Fibroblast of pulmonary artery (primary cell): ENCODE results near the gene ZNF268.

Source experiments
- DNase-seq: peaks from one replicate; pipeline ENCODE4 v3.0.0-alpha.2; 2010; ENCODE audit warnings: low read depth
- H3K4me3 ChIP-seq: replicated peaks from 2 replicates; pipeline ENCODE4 v1.5.1; 2011; ENCODE audit warnings: low read depth, mild to moderate bottlenecking, control low read depth, low read length, moderate library complexity
- TF ChIP-seq, protein P1 (sequence below): IDR thresholded peaks from 2 replicates; pipeline ENCODE4 v1.5.1; 2011; ENCODE audit warnings: mild to moderate bottlenecking, control low read depth, low read length, inconsistent platforms; ENCODE audit errors: missing control alignments

Gene ZNF268

DNA sequence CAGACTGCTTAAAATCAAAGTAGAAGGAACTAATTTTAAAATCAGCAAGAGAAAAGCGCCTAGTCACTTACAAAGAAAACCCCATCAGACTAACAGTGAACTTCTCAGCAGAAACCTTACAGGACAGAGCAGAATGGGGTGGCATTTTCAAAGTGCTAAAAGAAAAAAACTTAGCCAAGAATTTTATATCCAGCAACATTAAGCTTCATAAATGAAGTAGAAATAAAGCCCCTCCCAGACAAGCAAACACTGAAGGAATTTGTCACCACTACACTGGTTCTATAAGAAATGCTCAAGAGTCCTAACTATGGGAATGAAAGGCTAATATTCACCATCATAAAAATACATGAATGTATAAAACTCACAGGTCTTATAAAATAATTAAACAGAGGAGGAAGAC is 6.4 kb upstream of the ZNF268 start:
- TF ChIP-seq, protein P1, sequence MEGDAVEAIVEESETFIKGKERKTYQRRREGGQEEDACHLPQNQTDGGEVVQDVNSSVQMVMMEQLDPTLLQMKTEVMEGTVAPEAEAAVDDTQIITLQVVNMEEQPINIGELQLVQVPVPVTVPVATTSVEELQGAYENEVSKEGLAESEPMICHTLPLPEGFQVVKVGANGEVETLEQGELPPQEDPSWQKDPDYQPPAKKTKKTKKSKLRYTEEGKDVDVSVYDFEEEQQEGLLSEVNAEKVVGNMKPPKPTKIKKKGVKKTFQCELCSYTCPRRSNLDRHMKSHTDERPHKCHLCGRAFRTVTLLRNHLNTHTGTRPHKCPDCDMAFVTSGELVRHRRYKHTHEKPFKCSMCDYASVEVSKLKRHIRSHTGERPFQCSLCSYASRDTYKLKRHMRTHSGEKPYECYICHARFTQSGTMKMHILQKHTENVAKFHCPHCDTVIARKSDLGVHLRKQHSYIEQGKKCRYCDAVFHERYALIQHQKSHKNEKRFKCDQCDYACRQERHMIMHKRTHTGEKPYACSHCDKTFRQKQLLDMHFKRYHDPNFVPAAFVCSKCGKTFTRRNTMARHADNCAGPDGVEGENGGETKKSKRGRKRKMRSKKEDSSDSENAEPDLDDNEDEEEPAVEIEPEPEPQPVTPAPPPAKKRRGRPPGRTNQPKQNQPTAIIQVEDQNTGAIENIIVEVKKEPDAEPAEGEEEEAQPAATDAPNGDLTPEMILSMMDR: no peak
- H3K4me3 ChIP-seq: no peak overlapping the region

DNA sequence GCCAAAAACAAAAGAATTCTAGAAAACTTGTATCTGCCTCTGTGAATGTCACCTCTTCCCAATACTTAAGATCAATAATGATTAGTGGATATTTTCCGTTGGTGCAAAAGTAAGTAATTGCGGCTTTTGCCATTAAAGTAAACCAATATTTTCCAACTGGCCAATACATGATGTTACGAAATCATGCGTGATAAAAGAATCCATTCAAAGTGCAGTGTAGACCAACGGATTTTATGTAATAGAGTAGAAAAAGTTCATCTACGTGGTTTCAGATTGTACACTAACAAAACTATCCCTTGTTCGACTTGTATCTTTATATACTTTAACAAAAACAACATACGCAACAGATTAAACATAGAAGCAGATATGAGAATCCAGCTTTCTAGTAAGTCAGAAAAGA is 626 bp upstream of the ZNF268 start:
- no peak for DNase-seq
- TF ChIP-seq, protein P1: no peak
- H3K4me3 ChIP-seq: no peak overlapping the region

More for the DNA sequence above, 6.4 kb upstream of the ZNF268 start:
- no peak for DNase-seq

DNA sequence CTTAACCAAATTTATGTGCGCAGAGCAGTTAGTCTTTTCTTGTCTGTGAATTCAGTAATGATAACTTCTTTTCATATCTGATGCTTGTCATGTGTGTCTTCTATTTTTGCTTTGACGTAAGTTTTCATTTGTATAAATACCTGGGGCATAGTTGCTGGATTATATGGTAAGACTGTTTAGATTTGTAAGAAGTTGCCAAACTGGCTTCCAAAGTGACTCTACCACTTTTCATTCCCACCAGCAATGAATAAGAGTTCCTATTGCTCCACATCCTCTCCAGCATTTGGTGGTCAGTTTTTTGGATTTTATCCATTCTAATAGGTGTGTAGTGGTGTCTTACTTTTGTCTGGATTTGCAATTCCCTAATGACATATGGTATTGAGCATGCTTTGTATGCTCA is 8.9 kb downstream of the ZNF268 start:
- DNase-seq: no peak
- TF ChIP-seq, protein P1: no peak
- no peak overlapping the region for H3K4me3 ChIP-seq

DNA sequence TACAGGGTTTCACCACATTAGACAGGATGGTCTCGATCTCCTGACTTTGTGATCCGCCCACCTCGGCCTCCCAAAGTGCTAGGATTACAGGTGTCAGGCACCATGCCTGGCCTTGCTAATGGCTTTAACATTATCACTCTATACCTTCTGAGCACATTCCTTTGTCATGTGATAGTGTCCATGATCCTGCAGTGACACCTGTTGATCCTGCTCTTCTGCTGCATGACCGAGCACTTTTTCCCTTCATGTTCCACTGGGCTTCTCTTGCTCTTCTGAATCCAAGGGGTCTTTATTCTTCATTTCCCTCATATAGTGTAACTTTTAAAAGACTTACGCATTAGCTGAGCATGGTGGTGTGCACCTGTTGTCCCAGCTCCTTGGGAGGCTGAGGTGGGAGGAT is 11.6 kb downstream of the ZNF268 start:
- TF ChIP-seq, protein P1: no peak
- DNase-seq: no peak

DNA sequence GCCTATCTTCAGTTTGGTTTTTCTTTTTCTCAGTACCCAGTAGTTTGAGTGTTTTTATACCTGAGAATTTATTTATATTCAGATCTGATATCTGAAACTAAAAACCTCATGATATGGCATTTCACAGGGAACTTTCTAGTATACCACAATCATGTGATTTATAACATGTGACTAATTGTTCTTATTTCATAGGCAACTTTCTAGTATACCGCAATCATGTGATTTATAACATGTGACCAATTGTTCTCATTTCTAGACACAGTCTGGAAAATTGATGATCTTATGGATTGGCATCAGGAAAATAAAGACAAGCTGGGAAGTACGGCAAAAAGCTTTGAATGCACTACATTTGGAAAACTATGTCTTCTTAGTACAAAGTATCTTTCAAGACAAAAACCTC is 20.6 kb downstream of the ZNF268 start:
- no peak for DNase-seq
- TF ChIP-seq, protein P1: no peak
- H3K4me3 ChIP-seq: no peak overlapping the region

More for the DNA sequence above, 11.6 kb downstream of the ZNF268 start:
- no peak overlapping the region for H3K4me3 ChIP-seq

DNA sequence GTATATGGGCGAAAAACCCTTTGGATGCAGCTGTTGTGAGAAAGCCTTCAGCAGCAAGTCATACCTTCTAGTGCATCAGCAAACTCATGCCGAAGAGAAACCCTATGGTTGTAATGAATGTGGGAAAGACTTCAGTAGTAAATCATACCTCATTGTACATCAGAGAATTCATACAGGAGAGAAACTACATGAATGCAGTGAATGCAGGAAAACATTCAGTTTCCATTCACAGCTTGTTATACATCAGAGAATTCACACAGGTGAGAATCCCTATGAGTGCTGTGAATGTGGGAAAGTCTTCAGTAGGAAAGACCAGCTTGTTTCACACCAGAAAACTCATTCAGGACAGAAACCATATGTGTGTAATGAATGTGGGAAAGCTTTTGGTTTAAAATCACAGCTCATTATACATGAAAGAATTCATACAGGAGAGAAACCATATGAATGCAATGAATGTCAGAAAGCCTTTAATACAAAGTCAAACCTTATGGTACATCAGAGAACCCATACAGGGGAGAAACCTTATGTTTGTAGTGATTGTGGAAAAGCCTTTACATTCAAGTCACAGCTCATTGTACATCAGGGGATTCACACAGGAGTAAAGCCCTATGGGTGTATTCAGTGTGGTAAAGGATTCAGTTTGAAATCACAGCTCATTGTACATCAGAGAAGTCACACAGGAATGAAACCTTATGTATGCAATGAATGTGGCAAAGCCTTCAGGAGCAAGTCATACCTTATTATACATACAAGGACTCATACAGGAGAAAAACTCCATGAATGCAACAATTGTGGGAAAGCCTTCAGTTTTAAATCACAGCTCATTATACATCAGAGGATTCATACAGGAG is 21.4 kb downstream of the ZNF268 start:
- TF ChIP-seq, protein P1: no peak
- no peak for DNase-seq

More for the DNA sequence above, 21.4 kb downstream of the ZNF268 start:
- H3K4me3 ChIP-seq: no peak overlapping the region
